SK-N-MC (cell line): ENCODE data around the gene FAM50A.

Source experiments
- EZH2 ChIP-seq: fragments of 200-600 bp; sonication (generic); IDR thresholded peaks from one replicate; pipeline ENCODE4 v1.6.1; 2017; ENCODE audit warnings: antibody characterized with exemption
- FOXP2 ChIP-seq: optimal IDR thresholded peaks from 2 replicates; pipeline ENCODE3; 2011; ENCODE audit warnings: mild to moderate bottlenecking, moderate library complexity; ENCODE audit not compliant: insufficient read depth; ENCODE audit errors: extremely low read length, control extremely low read depth
- POLR2AphosphoS5 ChIP-seq: IDR thresholded peaks from 2 replicates; pipeline ENCODE4 v1.6.1; 2012; ENCODE audit warnings: mild to moderate bottlenecking, low read depth, low read length, borderline replicate concordance

- TF ChIP-seq POLR2AphosphoS5: no peak
- no peak for TF ChIP-seq EZH2
- TF ChIP-seq FOXP2: no peak
Observed at GRCh38 chrX:154435171-154435733, 8.7 kb upstream of the FAM50A start.
